ENCODE results near the gene DCST1.

Gene DCST1

GRCh38 chr1:155077758-155078445 lies 44.3 kb downstream of the DCST1 start:
- no peak for DNase-seq

GRCh38 chr1:155078469-155079209 lies 45.0 kb downstream of the DCST1 start, which contains the start of gene EFNA3:
Gene EFNA3 (plus strand): TSS chr1:155078837. CDS start chr1:155078942, 105 bp downstream.
- no peak for DNase-seq

- DNase-seq = no peak
Measured at GRCh38 chr1:155079210-155079486, 45.5 kb downstream of the DCST1 start.

GRCh38 chr1:155079487-155080311 lies 46.1 kb downstream of the DCST1 start:
- no peak for DNase-seq

GRCh38 chr1:155080312-155081228 lies 46.9 kb downstream of the DCST1 start:
- DNase-seq = peak; percentile 73

GRCh38 chr1:155081472-155082300 lies 48.1 kb downstream of the DCST1 start:
- DNase-seq = no peak

GRCh38 chr1:155082301-155083051 lies 48.9 kb downstream of the DCST1 start:
- no peak for DNase-seq

- DNase-seq = no peak
Measured at GRCh38 chr1:155083052-155083541, 49.5 kb downstream of the DCST1 start.

- no peak for DNase-seq
Measured at GRCh38 chr1:155083865-155084721, 50.5 kb downstream of the DCST1 start.

GRCh38 chr1:155084722-155085503 lies 51.3 kb downstream of the DCST1 start:
- DNase-seq = peak; percentile 95

GRCh38 chr1:155085504-155086127 lies 52.0 kb downstream of the DCST1 start:
- no peak for DNase-seq

- no peak for DNase-seq
Measured at GRCh38 chr1:155086128-155086741, 52.6 kb downstream of the DCST1 start.

- DNase-seq = no peak
Measured at GRCh38 chr1:155086856-155087535, 53.4 kb downstream of the DCST1 start.

GRCh38 chr1:155091071-155092051 lies 57.7 kb downstream of the DCST1 start:
- DNase-seq = peak; percentile 27

GRCh38 chr1:155092131-155092530 lies 58.5 kb downstream of the DCST1 start:
- no peak for DNase-seq

- no peak for DNase-seq
Measured at GRCh38 chr1:155092641-155093040, 59.0 kb downstream of the DCST1 start.
